ENCODE results near the gene SPDYE16.
"Not testable (repeated sequence)": the region's sequence is repeated elsewhere in the genome, so short reads cannot be mapped to it uniquely, and the experiment has no call there.

SPDYE16 gene

GRCh38 chr7:76485822-76486610 is 57.1 kb downstream of the SPDYE16 start:
- H3K4me3 ChIP-seq (ENCODE audit: low read depth, low read length); DNase-seq (ENCODE audit: low read depth, low spot score); in situ Hi-C loops (cut with HindIII; ENCODE audit: low sequenced_read_pairs): not testable (repeated sequence)

GRCh38 chr7:76484456-76484855 is 58.6 kb downstream of the SPDYE16 start:
- DNase-seq (ENCODE audit: low read depth, low spot score); in situ Hi-C loops (cut with HindIII; ENCODE audit: low sequenced_read_pairs); H3K4me3 ChIP-seq (ENCODE audit: low read depth, low read length): not testable (repeated sequence)

GRCh38 chr7:76483081-76483480 is 60.0 kb downstream of the SPDYE16 start:
- H3K4me3 ChIP-seq (ENCODE audit: low read depth, low read length); in situ Hi-C loops (cut with HindIII; ENCODE audit: low sequenced_read_pairs); DNase-seq (ENCODE audit: low read depth, low spot score): not testable (repeated sequence)

GRCh38 chr7:76482660-76483059 is 60.4 kb downstream of the SPDYE16 start:
- DNase-seq (ENCODE audit: low read depth, low spot score); H3K4me3 ChIP-seq (ENCODE audit: low read depth, low read length); in situ Hi-C loops (cut with HindIII; ENCODE audit: low sequenced_read_pairs): not testable (repeated sequence)
